Stimulated activated CD8-positive, alpha-beta memory T cell treated with anti-CD3 and anti-CD28 coated beads, Interleukin-7, amount 100 ng/mL, for 4 hours (primary cell): ENCODE measurements around the gene FAM181A.

Experiments
- DNase-seq, 2 donors: peaks; one replicate each; pipeline ENCODE4 v3.0.0-alpha.2; 2020; ENCODE audit warnings: low read depth in 2 of 2

FAM181A gene

GRCh38 chr14:93929048-93929535 lies 1.9 kb downstream of the FAM181A start:
- no peak for DNase-seq

- DNase-seq: no peak
Measured at GRCh38 chr14:93929657-93930056, 2.5 kb downstream of the FAM181A start.

DNA sequence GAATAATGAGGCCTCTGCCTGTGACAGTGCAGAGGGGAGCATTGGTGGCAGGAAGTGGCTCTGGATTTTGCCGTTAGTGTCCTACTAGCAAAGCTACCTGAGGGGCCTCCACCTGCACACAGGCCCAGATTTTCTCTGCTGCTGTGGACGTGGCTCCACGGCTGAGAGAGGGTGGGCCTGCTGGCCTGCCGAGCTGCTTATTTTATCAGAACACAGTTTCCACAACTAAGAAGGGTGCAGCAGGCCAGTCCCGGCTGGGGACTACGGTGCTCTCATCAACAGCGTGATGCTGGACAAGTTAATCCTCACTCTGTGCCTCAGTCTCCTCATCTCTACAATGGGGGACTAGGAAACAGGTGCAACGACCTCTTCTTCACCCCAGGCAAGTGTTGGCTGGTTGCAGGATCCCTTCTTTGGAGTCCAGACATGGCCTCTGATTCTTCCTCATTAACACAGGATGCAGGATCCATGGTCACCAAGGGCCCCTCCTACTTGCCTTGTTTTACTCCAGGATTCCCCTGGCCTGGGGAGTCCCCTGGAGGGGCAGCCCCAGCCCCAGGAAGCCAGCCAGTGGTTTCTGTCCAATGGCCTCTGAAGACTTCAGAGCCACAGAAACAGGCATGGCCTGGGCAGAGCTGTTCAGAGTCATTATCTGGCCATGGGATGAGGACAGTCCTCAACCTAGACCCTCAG lies 3.3 kb downstream of the FAM181A start:
- DNase-seq: no peak

DNA sequence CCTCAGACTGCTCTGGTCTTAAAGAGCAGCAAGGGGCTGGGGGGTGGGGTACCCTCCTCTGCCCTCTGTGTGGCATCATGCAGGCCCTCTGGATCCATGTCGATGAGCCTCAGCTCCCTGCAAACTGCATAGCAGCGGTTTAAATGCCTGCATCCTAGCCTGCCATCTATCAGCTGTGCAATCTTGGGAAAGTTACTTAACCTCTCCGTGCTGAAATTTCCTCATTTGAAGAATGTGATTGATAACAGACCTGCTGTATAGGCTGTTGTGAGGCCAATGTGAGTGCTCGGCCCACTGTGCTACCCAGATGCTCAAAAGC lies 3.8 kb downstream of the FAM181A start:
- no peak for DNase-seq

- DNase-seq: no peak
Measured at GRCh38 chr14:93932642-93933041, 5.5 kb downstream of the FAM181A start.

DNA sequence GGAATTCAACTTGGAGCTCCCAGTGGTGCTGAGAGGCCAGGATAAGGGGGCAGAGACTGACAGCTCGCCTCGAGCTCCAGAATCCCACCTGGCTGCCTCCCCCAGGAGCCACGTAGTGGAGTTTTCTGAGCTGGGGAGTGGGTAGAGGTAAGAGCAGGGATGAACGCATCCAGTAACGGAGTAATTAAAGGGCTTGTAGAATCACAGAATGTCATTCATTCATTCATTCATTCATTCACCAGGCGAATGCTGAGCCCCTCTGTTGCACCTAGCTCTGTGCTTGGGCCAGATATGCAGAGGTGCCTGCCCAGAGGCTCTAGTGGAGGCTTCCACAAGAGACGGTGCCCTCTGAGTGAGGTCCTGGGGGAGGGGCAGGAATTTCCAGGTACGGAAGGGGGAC lies 8.1 kb downstream of the FAM181A start:
- no peak for DNase-seq

DNA sequence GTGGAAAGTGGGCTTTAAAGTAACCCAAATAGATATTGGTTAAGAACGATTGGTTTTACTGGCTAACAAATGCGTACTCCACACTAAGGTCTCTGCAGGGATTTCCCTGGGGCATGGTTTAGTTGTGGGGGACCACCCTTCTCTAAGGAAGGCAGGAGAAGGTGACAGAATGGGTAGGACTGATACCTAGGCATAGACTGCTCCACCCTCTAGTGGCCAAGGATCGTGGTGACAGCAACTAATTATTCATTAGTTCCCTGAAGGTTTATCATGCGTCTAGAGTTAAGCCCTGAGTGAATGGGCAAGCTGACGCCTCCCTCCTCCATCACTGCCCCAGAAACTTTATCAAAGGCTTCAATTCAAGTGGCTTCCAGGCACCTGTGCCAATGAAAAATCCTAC lies 9.1 kb downstream of the FAM181A start:
- DNase-seq: no peak

- no peak for DNase-seq
Measured at GRCh38 chr14:93936926-93937325, 9.8 kb downstream of the FAM181A start.

GRCh38 chr14:93937519-93937918 lies 10.4 kb downstream of the FAM181A start:
- no peak for DNase-seq

DNA sequence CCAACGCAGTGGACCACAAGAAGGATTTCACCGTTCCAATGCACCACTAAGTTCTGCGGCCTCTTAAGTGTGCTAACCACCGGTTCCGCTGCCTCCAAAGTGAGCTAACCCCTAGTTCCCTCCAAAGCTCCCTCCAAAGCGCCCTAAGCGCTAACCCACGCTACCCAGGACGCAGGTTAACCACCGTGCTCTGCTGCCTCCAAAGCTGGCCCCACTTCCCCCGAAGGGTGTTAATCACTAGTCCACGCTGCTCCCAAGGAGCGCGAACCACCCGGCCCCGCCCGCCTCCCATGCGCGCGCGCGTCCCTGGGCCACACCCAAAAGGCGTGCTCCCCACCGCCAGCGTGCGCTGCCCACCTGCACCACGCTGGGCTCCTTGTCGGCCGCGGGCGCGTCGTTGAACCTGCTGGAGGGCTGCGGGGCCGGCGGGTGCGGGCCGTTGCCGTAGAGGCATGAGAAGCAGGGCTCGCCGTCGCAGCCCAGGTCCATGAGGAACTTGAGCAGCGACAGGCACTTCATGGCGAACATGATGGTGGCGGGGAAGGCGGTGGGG lies 11.7 kb downstream of the FAM181A start:
- no peak for DNase-seq

GRCh38 chr14:93939304-93940229 lies 12.4 kb downstream of the FAM181A start:
- DNase-seq: peak; percentile 79 to 80

- no peak for DNase-seq
Measured at GRCh38 chr14:93940437-93940836, 13.3 kb downstream of the FAM181A start.

- no peak for DNase-seq
Measured at GRCh38 chr14:93941293-93941910, 14.3 kb downstream of the FAM181A start.

GRCh38 chr14:93943052-93943451 lies 15.9 kb downstream of the FAM181A start:
- DNase-seq: no peak

- no peak for DNase-seq
Measured at GRCh38 chr14:93943930-93944329, 16.8 kb downstream of the FAM181A start.

GRCh38 chr14:93944348-93945069 lies 17.4 kb downstream of the FAM181A start:
- no peak for DNase-seq

DNA sequence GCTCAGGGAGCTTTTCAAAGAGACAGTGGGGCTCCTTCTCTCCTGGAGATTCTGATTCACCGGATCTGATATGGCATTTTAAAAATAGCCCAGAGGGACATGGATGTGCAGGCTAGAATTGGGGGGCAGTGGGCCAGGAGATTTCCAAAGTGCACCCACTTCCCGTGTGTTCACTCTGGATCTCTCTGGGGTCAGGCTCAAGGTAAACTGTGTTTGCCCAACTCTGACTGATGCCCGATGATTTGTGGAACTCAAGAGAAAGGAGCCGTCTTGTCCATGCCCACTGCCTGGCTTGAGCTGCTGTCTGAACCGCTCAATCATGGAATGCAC lies 17.9 kb downstream of the FAM181A start:
- DNase-seq: no peak

GRCh38 chr14:93946104-93946503 lies 19.0 kb downstream of the FAM181A start:
- no peak for DNase-seq

DNA sequence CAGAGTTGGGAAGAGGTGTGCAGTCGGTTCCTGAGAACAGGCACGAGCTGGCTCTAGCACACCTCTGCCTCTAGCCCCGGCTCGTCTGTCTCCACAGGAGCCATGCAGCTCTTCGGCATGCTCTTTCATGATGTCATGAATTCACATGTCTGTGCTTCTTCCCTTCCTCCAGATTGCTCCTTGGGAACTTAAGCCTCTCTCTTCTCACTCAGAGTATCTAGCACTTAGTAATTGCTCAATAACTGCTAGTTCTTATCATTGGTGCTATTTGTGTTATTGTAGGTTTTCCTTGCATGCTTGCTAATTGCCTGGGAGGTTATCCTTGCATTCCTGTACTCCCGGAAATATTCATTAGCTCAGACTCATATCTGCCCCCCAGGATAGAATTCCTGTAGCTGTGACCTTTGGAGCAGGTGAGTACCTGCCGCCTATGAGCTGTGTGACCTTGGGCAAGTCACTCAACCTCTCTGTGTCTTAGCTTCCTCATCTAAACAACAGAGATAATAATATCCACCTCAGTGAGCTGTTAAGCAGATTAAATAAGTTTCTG lies 19.5 kb downstream of the FAM181A start:
- no peak for DNase-seq

DNA sequence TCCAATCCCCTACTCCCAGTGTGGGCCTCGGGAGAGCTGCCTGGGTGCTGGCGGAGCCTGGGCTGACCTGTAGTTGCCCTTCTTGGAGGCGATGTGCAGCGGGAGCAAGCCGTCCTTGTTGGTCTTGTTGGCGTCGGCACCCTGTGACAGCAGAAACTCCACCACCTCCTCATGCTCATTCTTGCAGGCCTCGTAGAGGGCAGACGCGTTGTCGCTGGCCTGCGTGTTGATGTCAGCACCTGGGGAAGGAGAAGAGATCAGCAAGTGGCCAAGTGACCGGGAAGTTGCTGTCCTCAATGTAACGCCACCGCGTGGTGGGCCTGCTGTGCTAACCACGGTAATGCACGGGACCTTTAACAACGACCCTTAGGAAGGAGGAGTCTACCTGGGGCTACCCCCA lies 20.1 kb downstream of the FAM181A start:
- no peak for DNase-seq

DNA sequence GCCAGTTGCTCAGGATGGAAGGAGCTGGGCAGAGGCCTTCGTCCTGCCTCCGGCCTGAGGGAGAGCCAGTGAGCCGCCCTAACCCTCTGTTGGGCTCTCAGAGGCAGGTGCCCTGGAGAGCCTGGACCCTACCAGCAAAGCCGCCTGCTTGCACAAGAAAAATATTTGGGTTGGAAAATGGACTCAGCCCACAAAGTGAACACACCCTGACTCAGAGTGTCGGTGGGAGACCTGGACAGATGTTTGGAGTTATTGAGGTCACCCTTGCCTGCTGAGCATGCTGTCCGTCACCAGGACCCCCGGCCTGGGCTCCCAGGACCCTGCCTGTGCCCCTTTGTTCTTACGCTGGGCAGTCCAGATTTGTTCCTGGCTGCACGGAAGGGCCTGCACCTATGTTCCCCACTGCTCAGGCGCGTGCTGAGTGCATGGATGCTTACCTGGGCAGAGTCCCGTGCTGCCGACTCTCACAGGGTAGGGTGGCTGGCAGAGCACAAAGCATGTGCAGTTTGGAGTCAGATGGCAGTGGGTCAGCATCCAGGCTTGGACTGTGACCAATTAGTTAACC lies 22.4 kb downstream of the FAM181A start:
- no peak for DNase-seq
